GM18511 (cell line): Measurements from ENCODE around the gene MAP6.
A peak's percentile ranks its signal among the peaks of the same experiment; 100 is the strongest.

ENCODE experiments used
- ATAC-seq: cut with Tn5 transposase; IDR thresholded peaks from one replicate; pipeline ENCODE4 v1.9.1; 2021; ENCODE audit warnings: mild to moderate bottlenecking, moderate library complexity; ENCODE audit not compliant: unreplicated experiment

Gene MAP6

DNA sequence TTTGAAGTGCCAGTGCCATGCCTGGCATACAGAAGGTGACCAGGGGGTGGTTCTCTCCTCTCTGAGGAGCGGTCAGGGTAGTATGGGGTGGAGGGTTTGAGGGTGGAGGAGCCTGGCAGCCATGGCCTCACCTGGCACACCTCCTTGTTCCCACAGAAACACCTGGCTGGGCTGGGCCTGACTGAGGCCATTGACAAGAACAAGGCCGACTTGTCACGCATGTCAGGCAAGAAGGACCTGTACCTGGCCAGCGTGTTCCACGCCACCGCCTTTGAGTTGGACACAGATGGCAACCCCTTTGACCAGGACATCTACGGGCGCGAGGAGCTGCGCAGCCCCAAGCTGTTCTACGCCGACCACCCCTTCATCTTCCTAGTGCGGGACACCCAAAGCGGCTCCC lies 97.2 kb downstream of the MAP6 start:
- no peak for ATAC-seq

GRCh38 chr11:75570559-75571139 lies 98.2 kb downstream of the MAP6 start:
- no peak for ATAC-seq

DNA sequence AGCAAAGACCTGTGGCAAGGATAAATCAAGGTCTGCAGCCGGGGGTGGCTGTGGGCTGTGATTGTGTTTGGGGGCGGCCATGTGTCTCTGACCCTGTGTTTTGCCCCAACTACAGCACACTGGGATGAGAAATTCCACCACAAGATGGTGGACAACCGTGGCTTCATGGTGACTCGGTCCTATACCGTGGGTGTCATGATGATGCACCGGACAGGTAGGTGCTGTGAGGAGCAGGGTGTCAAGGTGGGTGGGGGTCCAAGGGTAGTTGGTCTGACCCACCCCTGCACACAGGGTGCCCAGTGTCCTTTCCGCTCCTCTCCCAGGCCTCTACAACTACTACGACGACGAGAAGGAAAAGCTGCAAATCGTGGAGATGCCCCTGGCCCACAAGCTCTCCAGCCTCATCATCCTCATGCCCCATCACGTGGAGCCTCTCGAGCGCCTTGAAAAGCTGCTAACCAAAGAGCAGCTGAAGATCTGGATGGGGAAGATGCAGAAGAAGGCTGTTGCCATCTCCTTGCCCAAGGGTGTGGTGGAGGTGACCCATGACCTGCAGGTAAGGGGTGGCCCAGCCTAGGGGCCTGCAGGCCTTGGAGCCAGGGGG lies 100.1 kb downstream of the MAP6 start:
- no peak for ATAC-seq

DNA sequence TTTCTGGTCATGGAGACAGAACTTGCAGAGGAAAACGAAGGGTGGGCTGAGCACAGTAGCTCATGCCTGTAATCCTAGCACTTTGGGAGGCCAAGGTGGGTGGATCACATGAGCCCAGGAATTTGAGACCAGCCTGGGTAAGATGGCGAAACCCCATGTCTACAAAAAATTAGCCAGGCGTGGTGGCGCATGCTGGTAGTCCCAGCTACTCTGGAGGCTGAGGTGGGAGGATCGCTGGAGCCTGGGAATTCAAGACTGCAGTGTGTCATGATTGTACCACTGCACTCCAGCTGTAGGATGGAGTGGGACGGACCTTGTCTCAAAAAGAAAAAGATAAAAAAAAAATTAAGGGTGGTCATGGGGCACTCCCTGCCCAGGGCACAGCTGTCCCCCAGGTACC lies 100.9 kb downstream of the MAP6 start:
- ATAC-seq = no peak

DNA sequence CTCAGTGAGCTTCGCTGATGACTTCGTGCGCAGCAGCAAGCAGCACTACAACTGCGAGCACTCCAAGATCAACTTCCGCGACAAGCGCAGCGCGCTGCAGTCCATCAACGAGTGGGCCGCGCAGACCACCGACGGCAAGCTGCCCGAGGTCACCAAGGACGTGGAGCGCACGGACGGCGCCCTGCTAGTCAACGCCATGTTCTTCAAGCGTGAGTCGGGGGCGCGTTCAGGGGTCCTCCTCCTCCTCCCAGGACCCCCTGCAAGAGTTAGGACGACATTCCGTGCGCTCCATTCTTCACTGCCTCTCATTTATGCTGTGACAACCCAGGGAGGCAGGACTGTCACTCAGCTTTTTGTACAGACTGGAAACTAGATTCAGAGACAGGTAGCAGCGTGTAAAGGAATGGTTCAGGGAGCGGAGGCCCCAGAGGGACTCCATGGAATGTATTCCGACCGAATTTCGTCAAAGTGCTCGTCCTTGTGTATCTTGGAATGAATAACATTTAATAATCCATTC lies 102.0 kb downstream of the MAP6 start:
- ATAC-seq = no peak

DNA sequence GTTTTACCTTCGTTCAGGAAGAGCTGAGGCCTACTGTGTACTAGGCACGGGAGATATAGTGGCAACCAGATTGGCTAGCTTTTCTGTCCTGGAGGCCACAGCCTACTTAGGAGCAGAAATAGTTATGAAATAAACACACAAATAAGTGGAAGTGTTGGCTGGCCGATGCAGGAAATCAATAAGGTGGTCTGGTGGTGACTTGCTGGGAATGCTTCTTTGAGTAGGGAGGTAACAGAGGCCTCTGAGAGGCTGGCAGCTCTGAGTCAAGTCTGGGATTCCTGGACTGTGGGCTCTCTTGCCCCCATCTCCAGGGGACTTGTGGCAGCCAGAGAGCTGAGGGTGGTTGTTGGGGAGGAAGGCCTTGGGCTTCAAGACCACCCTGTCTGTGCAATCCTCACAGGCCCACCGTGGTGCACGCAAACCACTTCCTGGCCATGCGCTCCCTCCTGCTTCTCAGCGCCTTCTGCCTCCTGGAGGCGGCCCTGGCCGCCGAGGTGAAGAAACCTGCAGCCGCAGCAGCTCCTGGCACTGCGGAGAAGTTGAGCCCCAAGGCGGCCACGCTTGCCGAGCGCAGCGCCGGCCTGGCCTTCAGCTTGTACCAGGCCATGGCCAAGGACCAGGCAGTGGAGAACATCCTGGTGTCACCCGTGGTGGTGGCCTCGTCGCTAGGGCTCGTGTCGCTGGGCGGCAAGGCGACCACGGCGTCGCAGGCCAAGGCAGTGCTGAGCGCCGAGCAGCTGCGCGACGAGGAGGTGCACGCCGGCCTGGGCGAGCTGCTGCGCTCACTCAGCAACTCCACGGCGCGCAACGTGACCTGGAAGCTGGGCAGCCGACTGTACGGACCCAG lies 102.7 kb downstream of the MAP6 start:
- ATAC-seq = no peak

GRCh38 chr11:75565221-75565814 lies 103.5 kb downstream of the MAP6 start:
- no peak for ATAC-seq

DNA sequence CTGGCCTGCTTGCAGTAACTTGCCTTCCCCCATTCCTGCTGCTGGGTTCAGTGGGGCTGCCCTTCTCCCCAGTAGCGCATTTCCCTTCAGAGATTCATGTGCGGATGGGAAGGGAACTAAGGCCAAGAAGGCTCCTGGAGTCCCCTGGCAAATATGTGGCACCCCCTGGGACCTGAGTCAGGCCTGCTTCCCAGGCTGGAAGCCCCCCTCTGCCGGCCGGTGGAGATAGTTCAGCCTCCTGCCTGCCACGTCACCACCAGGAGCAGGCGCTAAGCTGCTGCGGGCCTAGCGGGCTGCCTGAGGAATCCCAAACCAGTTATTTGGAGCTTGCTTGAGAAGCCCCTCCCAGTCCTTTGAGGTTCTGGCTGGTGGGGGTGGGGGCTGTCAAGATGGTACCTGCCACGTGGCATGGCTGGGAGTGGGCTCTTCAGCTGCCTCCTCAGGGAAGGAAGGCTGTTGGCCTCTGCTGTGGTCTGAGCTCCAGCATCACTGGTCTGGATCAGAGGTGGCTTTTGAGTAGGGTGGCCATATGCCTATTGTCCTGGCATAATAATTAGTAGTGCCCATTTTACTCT lies 104.8 kb downstream of the MAP6 start:
- ATAC-seq = no peak

DNA sequence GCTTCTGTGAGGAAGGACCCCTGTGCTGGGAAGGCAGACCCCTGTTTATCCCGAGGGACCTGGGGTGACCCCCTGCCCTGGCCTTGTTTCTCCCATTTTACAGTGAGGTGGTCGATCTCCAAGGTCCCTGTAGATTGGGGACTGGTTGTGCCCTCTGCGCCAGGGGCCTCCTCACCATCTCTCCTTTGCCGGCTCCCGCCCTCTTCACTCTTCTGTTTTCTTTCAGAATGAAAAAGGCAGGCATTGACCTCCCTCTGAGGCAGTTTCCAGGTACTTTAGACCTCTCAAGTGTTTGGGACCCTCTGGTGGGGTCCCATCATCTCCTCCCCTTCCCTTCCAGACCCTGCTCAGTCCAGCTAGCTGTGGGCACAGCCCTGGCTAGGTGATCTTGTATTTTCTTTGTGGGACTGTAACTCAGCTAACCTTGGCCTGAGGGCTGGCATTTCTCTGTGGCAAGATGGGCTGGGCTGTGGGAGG lies 105.3 kb downstream of the MAP6 start:
- ATAC-seq = no peak

GRCh38 chr11:75562836-75563484 lies 105.9 kb downstream of the MAP6 start:
- no peak for ATAC-seq

GRCh38 chr11:75562048-75562835 lies 106.6 kb downstream of the MAP6 start, which contains the start of gene SERPINH1:
Gene SERPINH1 (plus strand): TSS chr11:75562253. CDS start chr11:75566350, 4,097 bp downstream.
- peak; percentile 87 for ATAC-seq

- no peak for ATAC-seq
Observed at GRCh38 chr11:75561426-75562047, 107.3 kb downstream of the MAP6 start.

GRCh38 chr11:75560644-75561043 lies 108.2 kb downstream of the MAP6 start:
- no peak for ATAC-seq

DNA sequence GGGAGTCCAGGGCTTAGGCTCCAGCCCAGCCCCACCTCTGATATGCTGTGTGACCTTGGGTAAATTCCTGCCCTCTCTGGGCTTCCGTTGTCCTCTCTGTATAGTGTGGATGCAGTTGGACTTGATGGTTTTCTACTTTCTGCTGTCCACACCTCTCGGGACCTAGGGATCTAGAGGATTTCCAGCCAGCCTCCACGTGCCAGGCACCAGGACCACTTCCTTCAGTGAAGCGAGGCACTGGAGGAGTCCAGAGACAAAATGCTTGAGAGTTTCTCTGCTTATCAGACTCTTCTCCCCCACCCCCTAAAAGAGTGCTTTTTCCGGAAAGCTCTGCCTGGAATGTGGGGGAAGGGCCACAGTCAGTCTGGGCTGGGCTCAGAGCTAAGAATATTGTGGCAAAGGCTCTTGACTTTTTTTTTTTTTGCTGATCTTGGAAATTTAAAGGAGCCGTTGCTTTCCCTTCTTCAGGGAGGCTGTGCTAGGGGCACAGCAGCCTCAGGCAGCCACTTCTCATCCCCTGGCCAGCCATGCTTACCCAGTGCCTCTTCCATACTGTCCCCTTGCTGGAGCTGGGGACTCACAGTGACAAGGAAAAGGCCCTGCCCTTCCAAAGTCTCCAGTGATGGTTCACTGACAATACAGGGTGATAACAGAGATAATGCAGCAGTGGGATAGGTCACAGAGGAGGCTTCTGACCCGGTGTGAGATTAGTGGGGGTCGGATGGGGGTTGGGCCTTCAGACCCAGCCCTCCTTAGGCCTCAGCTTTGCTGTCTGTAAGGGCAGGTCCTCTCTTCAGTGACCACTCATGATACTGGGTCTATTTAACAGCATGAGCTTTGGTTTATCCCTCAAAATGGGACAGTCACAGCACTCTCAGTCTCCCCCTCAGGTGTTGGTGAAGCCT lies 109.6 kb downstream of the MAP6 start:
- ATAC-seq = no peak

DNA sequence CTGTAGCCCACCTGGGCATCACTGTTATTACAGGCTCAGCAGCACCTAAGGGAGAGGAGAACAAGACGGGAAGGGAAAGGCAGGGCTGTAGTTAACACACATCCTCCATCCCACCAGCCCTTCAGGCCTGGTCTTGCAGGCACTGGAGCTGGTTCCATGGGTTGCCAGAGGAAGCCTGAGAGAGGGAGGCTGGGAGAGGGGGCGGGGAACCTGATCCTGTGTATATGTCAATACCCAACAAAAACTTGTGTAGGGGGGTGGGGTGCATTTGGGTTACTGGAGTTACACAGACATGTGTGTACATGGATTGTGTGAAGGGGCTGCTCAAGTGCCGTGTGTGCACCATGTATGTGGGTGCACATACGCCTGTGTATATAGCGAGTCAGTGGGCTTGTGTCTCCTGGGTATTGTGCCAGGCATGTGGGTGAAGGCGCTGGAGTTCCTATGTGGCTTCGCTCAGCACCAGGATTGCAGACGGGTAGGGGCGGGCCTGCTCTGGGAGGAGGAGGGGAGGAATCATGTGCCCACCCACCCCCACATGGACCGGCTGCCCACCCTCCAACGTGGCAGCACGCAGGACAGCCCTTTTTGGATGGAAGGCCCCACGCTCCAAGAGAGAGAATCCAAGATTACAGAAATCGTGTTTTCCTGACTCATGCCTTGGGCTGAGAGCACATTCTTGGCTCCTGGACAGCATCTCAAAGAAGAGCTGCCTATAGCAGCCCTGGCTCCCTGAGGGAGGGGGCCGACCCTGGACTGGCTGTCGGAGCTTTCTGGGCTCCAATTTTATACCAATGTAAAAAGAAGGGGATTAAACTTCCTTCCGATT lies 111.0 kb downstream of the MAP6 start:
- ATAC-seq = no peak

DNA sequence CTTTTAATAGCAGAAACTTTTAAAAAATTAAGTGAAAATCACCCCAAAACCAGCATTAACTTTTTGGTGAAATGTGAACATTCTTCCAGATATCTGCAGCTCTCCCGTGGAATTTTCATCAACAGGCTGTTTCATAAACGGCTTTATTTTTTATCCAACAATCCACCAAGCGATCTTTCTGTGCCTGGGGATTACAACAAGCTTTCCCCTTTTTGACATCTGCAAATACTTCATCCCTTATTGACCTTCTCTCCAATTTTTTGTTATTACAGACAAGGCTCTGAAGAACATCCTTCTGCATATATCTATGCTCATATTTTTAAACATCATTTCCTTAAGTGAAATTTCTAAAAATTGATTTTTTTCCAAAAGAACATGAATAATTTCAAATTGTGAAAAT lies 112.6 kb downstream of the MAP6 start:
- no peak for ATAC-seq

DNA sequence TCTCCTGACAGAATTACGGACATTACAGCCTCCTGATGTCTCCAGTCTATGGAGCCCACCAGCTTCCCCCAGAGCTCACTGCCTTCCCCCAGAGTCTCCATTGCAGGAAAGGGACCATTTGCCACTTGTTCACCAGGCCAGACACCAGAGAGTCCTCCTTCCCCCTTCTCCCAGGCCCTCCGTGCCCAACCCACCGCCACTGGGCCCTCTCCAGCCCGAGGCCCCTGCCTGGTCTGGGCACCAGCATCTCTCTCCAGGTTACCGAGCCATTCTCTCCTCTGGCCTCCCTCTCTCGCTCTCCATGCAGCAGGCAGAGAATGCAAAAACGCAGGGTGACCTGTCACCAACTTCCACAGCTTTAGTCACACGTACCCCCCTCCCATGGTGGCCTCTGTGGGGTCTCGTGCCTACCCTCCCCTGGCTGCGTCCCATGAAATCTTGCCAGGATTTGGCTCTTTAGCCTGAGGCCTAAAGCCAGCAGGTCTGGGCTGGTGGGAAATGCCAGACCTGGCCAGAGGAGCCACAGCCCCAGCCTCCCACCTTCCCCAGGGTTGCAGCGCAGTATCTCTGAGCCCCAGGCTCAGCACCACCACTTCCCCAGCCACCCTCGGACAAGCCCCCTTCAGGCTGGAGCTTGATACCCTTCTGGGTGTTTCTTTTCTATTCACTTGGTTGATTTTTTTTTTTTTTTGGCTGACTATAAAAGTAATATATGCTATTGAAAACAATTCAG lies 113.6 kb downstream of the MAP6 start:
- ATAC-seq = no peak
